DOHH2 (cell line): Measurements from ENCODE around the gene ALB.

Source experiments
- H3F3A ChIP-seq: fragments of 200-600 bp; sonication (generic), shearing (Covaris generic); 2 replicates; pipeline ENCODE4 v1.6.0; 2016; ENCODE audit warnings: antibody characterized with exemption, mild to moderate bottlenecking; ENCODE audit not compliant: control insufficient read depth, insufficient read depth
- H3K27ac ChIP-seq: fragments of 200-600 bp; sonication (generic); 2 replicates; pipeline ENCODE4 v1.5.1; 2014; ENCODE audit warnings: low read depth, mild to moderate bottlenecking, low read length, moderate library complexity
- H3K27me3 ChIP-seq: fragments of 200-600 bp; sonication (generic); 2 replicates; pipeline ENCODE4 v1.6.1; 2014; ENCODE audit warnings: mild to moderate bottlenecking, low read length, mixed read lengths; ENCODE audit not compliant: control insufficient read depth
- H3K36me3 ChIP-seq: fragments of 200-600 bp; sonication (generic); 2 replicates; pipeline ENCODE4 v1.6.1; 2014; ENCODE audit warnings: mild to moderate bottlenecking, low read length, moderate library complexity, mixed read lengths; ENCODE audit not compliant: control insufficient read depth
- H3K4me1 ChIP-seq: fragments of 200-600 bp; sonication (generic); 2 replicates; pipeline ENCODE4 v1.6.1; 2014; ENCODE audit warnings: mild to moderate bottlenecking, low read length, mixed read lengths; ENCODE audit not compliant: control insufficient read depth
- H3K4me2 ChIP-seq: fragments of 200-600 bp; sonication (generic); 2 replicates; pipeline ENCODE4 v1.6.0; 2014; ENCODE audit warnings: mild to moderate bottlenecking, low read length, moderate library complexity
- H3K4me3 ChIP-seq: fragments of 200-600 bp; sonication (generic); 2 replicates; pipeline ENCODE4 v1.5.1; 2014; ENCODE audit warnings: mild to moderate bottlenecking, low read length, mixed read lengths
- H3K79me2 ChIP-seq: fragments of 200-600 bp; sonication (generic); 2 replicates; pipeline ENCODE4 v1.6.1; 2014; ENCODE audit warnings: mild to moderate bottlenecking, low read length, mixed read lengths; ENCODE audit not compliant: control insufficient read depth
- H3K9me2 ChIP-seq: fragments of 200-600 bp; sonication (generic); replicated peaks from 2 replicates; pipeline ENCODE4 v1.6.1; 2014; ENCODE audit warnings: mild to moderate bottlenecking, low read length, mixed read lengths; ENCODE audit not compliant: control insufficient read depth
- H3K9me3 ChIP-seq: fragments of 200-600 bp; sonication (generic); 2 replicates; pipeline ENCODE4 v1.6.1; 2014; ENCODE audit warnings: antibody characterized with exemption, low read length, mixed read lengths; ENCODE audit not compliant: control insufficient read depth, insufficient read depth
- H4K20me1 ChIP-seq: fragments of 200-600 bp; sonication (generic); 2 replicates; pipeline ENCODE4 v1.6.0; 2014; ENCODE audit warnings: low read depth, mild to moderate bottlenecking, antibody characterized with exemption, low read length, moderate library complexity; ENCODE audit not compliant: control insufficient read depth, insufficient read depth
- CTCF ChIP-seq: fragments of 200-600 bp; sonication (generic); IDR thresholded peaks from one replicate; pipeline ENCODE4 v1.5.1; 2014; ENCODE audit warnings: antibody characterized with exemption, mild to moderate bottlenecking, low read depth, low read length; ENCODE audit not compliant: poor library complexity, severe bottlenecking
- EZH2phosphoT487 ChIP-seq: fragments of 200-600 bp; sonication (generic); IDR thresholded peaks from 2 replicates; pipeline ENCODE4 v1.6.1; 2017; ENCODE audit warnings: borderline replicate concordance, mild to moderate bottlenecking, antibody characterized with exemption, low read length, moderate library complexity, mixed read lengths

Gene ALB

DNA sequence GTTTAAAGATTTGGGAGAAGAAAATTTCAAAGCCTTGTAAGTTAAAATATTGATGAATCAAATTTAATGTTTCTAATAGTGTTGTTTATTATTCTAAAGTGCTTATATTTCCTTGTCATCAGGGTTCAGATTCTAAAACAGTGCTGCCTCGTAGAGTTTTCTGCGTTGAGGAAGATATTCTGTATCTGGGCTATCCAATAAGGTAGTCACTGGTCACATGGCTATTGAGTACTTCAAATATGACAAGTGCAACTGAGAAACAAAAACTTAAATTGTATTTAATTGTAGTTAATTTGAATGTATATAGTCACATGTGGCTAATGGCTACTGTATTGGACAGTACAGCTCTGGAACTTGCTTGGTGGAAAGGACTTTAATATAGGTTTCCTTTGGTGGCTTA lies 1.1 kb downstream of the ALB start:
- Histone ChIP-seq H3K4me3 (no peak overlapping the region), H3K4me2 (no peak overlapping the region), H3K9me3 (no peaks in the 10 kb centered on the region), H3K9me2 (no peaks in the 10 kb centered on the region), H3K36me3 (no peaks in the 10 kb centered on the region), H3K27me3 (no peaks in the 10 kb centered on the region), H3K27ac (no peak overlapping the region), H3K4me1 (no peaks in the 10 kb centered on the region), H4K20me1 (no peaks in the 10 kb centered on the region), H3F3A (no peaks in the 10 kb centered on the region), H3K79me2 (no peaks in the 10 kb centered on the region)
- no peak for TF ChIP-seq CTCF
- no peak for TF ChIP-seq EZH2phosphoT487

DNA sequence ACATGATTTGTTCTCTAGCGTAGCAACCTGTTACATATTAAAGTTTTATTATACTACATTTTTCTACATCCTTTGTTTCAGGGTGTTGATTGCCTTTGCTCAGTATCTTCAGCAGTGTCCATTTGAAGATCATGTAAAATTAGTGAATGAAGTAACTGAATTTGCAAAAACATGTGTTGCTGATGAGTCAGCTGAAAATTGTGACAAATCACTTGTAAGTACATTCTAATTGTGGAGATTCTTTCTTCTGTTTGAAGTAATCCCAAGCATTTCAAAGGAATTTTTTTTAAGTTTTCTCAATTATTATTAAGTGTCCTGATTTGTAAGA lies 2.4 kb downstream of the ALB start:
- H3K27me3 ChIP-seq = no peaks in the 10 kb centered on the region; the same call in 1 of the 2 replicates
- TF ChIP-seq CTCF (no peak), EZH2phosphoT487 (no peak)
- no peaks in the 10 kb centered on the region for H3K79me2 ChIP-seq
- no peaks in the 10 kb centered on the region for H4K20me1 ChIP-seq
- H3K36me3 ChIP-seq = no peaks in the 10 kb centered on the region
- no peaks in the 10 kb centered on the region for H3K4me1 ChIP-seq
- H3K4me3 ChIP-seq = no peak overlapping the region
- H3K9me3 ChIP-seq = no peaks in the 10 kb centered on the region
- no peak overlapping the region for H3K27ac ChIP-seq
- no peak overlapping the region for H3K4me2 ChIP-seq
- no peaks in the 10 kb centered on the region for H3K9me2 ChIP-seq
- no peaks in the 10 kb centered on the region for H3F3A ChIP-seq

DNA sequence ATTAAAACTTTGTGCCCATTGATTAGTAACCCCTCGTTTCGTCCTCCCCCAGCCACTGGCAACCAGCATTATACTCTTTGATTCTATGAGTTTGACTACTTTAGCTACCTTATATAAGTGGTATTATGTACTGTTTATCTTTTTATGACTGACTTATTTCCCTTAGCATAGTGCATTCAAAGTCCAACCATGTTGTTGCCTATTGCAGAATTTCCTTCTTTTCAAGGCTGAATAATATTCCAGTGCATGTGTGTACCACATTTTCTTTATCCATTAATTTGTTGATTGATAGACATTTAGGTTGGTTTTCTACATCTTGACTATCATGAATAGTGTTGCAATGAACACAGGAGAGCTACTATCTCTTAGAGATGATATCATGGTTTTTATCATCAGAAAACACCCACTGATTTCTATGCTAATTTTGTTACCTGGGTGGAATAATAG lies 3.2 kb downstream of the ALB start:
- Histone ChIP-seq H3K27me3 (no peaks in the 10 kb centered on the region; the same call in 1 of the 2 replicates), H3K9me3 (no peaks in the 10 kb centered on the region), H3K27ac (no peak overlapping the region), H3K4me3 (no peak overlapping the region), H3K9me2 (no peaks in the 10 kb centered on the region), H4K20me1 (no peaks in the 10 kb centered on the region), H3K4me1 (no peaks in the 10 kb centered on the region), H3K79me2 (no peaks in the 10 kb centered on the region), H3F3A (no peaks in the 10 kb centered on the region), H3K4me2 (no peak overlapping the region), H3K36me3 (no peaks in the 10 kb centered on the region)
- TF ChIP-seq CTCF = no peak
- no peak for TF ChIP-seq EZH2phosphoT487
